SK-N-SH treated with all-trans-retinoic acid at 6 μM for 48 hours (cell line): ENCODE results near the gene ATRN.

Experiments used
- CREB5 ChIP-seq: fragments of 250-450 bp; sonication (Bioruptor Pico); IDR thresholded peaks from 2 replicates; pipeline ENCODE4 v1.5.1; 2020; ENCODE audit warnings: low read depth, mild to moderate bottlenecking, moderate library complexity
- CSRNP3 ChIP-seq: fragments of 250-450 bp; sonication (Bioruptor Pico); IDR thresholded peaks from 2 replicates; pipeline ENCODE4 v1.5.1; 2021; ENCODE audit warnings: mild to moderate bottlenecking, moderate library complexity
- TOX ChIP-seq: fragments of 250-450 bp; sonication (Bioruptor Pico); IDR thresholded peaks from 2 replicates; pipeline ENCODE4 v1.8.0; 2021; ENCODE audit warnings: mild to moderate bottlenecking, moderate library complexity, borderline replicate concordance
- ZC3H10 ChIP-seq: fragments of 250-450 bp; sonication (Bioruptor Pico); IDR thresholded peaks from 2 replicates; pipeline ENCODE4 v1.5.1; 2021; ENCODE audit warnings: mild to moderate bottlenecking, moderate library complexity
- ZFP30 ChIP-seq: fragments of 450-650 bp; formaldehyde crosslinking; IDR thresholded peaks from 2 replicates; pipeline ENCODE4 v1.5.0; 2022; ENCODE audit warnings: mild to moderate bottlenecking, moderate library complexity

- TF ChIP-seq ZFP30 (CRISPR knock-in tag) (no peak), CSRNP3 (no peak), CREB5 (CRISPR knock-in tag) (no peak), TOX (no peak), ZC3H10 (CRISPR knock-in tag) (no peak)
Observed at GRCh38 chr20:3459881-3460307, 10.9 kb upstream of the ATRN start.
